GM21515 (cell line): Measurements from ENCODE around the gene SRGAP2C.
"Not testable (repeated sequence)": the region's sequence is repeated elsewhere in the genome, so short reads cannot be mapped to it uniquely, and the experiment has no call there.

ENCODE experiments used
- ATAC-seq: cut with Tn5 transposase; IDR thresholded peaks from one replicate; pipeline ENCODE4 v1.9.1; 2021; ENCODE audit not compliant: unreplicated experiment

Gene SRGAP2C

GRCh38 chr1:121368910-121369309 lies 184.1 kb downstream of the SRGAP2C start:
- not testable (repeated sequence) for ATAC-seq

GRCh38 chr1:121369959-121370358 lies 185.2 kb downstream of the SRGAP2C start:
- ATAC-seq = not testable (repeated sequence)

- ATAC-seq = not testable (repeated sequence)
Measured at GRCh38 chr1:121374851-121375367, 190.1 kb downstream of the SRGAP2C start.

- ATAC-seq = not testable (repeated sequence)
Measured at GRCh38 chr1:121376986-121377385, 192.2 kb downstream of the SRGAP2C start.

GRCh38 chr1:121378757-121379156 lies 194.0 kb downstream of the SRGAP2C start:
- not testable (repeated sequence) for ATAC-seq

GRCh38 chr1:121384754-121385153 lies 200.0 kb downstream of the SRGAP2C start:
- not testable (repeated sequence) for ATAC-seq

- ATAC-seq = not testable (repeated sequence)
Measured at GRCh38 chr1:121385162-121385561, 200.4 kb downstream of the SRGAP2C start.

GRCh38 chr1:121385563-121386288 lies 201.0 kb downstream of the SRGAP2C start:
- ATAC-seq = not testable (repeated sequence)

GRCh38 chr1:121386319-121386948 lies 201.7 kb downstream of the SRGAP2C start:
- ATAC-seq = not testable (repeated sequence)

GRCh38 chr1:121389895-121390560 lies 205.3 kb downstream of the SRGAP2C start:
- ATAC-seq = not testable (repeated sequence)

GRCh38 chr1:121392130-121392529 lies 207.4 kb downstream of the SRGAP2C start:
- ATAC-seq = not testable (repeated sequence)

- not testable (repeated sequence) for ATAC-seq
Measured at GRCh38 chr1:121395718-121396201, 211.0 kb downstream of the SRGAP2C start.

- ATAC-seq = not testable (repeated sequence)
Measured at GRCh38 chr1:121396335-121397081, 211.7 kb downstream of the SRGAP2C start.

- not testable (repeated sequence) for ATAC-seq
Measured at GRCh38 chr1:121397101-121397500, 212.3 kb downstream of the SRGAP2C start.

- ATAC-seq = not testable (repeated sequence)
Measured at GRCh38 chr1:121399193-121399592, 214.4 kb downstream of the SRGAP2C start.

- not testable (repeated sequence) for ATAC-seq
Measured at GRCh38 chr1:121400108-121400507, 215.3 kb downstream of the SRGAP2C start.

- ATAC-seq = not testable (repeated sequence)
Measured at GRCh38 chr1:121400541-121401310, 216.0 kb downstream of the SRGAP2C start.

- ATAC-seq = not testable (repeated sequence)
Measured at GRCh38 chr1:121401375-121401955, 216.7 kb downstream of the SRGAP2C start.

GRCh38 chr1:121403254-121403653 lies 218.5 kb downstream of the SRGAP2C start:
- not testable (repeated sequence) for ATAC-seq
